ENCODE measurements around the gene ITGA4. TPM values are rescaled to one million over a fixed set of nuclear protein-coding genes. Genes with fewer than 3 reads are reported as not detected.

ITGA4 gene
- total RNA-seq, 4 donors from 2014 or later: 3.8 to 109 (median 13.4) TPM

- Histone ChIP-seq H3K9me3 (no peaks in the 10 kb centered on the region), H3K4me3 (no peak overlapping the region), H3K27me3 (no peaks in the 10 kb centered on the region), H3K36me3 (no peaks in the 10 kb centered on the region), H3K27ac (no peak overlapping the region), H3K4me1 (no peaks in the 10 kb centered on the region)
- no peak for DNase-seq
- TF ChIP-seq POLR2A (IDR thresholded peaks at IDR 0.05) (no peak), CTCF (IDR thresholded peaks at IDR 0.05) (no peak)
These were observed 36.1 kb upstream of the ITGA4 start for GRCh38 chr2:181421131-181421458.

DNA sequence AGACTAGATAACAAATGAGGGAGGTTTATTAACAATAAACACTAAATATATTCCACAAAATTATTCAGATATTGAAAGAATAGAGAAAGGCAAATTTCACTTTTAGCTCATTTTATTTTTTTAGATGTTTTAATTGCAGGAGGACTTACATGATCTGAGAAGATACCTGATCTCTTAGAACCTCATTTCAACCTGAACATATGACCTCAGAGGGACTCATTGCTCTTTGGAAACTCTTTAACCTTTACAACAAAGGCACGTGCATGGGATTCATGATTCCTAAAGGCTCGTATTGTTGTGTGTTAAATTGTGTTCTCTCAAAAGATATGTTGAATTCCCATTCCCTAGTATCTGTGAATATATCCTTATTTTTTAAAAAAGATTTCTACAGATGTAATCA, 35.7 kb upstream of the ITGA4 start:
- DNase-seq: no peak
- no peaks in the 10 kb centered on the region for H3K9me3 ChIP-seq
- TF ChIP-seq CTCF (IDR thresholded peaks at IDR 0.05) (no peak), POLR2A (IDR thresholded peaks at IDR 0.05) (no peak)

DNA sequence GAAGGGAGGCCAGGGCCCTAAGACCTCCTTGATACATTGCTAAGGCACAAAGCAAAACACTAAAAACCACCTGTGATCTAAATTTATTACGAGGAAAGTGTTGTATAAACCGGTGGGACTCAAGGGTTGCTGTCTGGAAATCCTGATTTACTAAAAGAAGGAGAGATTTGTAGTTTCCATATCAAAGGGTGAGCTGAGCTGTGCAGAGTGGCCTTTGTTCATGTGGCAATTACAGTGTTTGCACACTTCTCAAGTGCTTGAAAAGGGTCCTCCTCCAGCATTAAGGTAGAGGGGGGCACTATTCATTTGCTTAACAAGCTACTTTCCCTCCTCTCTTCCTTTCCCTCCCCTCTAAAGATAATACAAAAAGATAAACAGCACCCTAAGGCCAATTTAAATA, 30.5 kb upstream of the ITGA4 start:
- no peaks in the 10 kb centered on the region for H3K4me1 ChIP-seq
- no peaks in the 10 kb centered on the region for H3K36me3 ChIP-seq
- H3K4me3 ChIP-seq: no peak overlapping the region
- TF ChIP-seq CTCF (IDR thresholded peaks at IDR 0.05) (no peak), POLR2A (IDR thresholded peaks at IDR 0.05) (no peak)
- H3K27ac ChIP-seq: no peak overlapping the region
- no peak for DNase-seq
- no peaks in the 10 kb centered on the region for H3K27me3 ChIP-seq
- H3K9me3 ChIP-seq: no peaks in the 10 kb centered on the region

More for the DNA sequence above, 35.7 kb upstream of the ITGA4 start:
- no peaks in the 10 kb centered on the region for H3K36me3 ChIP-seq
- no peak overlapping the region for H3K4me3 ChIP-seq
- H3K4me1 ChIP-seq: no peaks in the 10 kb centered on the region
- no peaks in the 10 kb centered on the region for H3K27me3 ChIP-seq
- H3K27ac ChIP-seq: no peak overlapping the region

DNA sequence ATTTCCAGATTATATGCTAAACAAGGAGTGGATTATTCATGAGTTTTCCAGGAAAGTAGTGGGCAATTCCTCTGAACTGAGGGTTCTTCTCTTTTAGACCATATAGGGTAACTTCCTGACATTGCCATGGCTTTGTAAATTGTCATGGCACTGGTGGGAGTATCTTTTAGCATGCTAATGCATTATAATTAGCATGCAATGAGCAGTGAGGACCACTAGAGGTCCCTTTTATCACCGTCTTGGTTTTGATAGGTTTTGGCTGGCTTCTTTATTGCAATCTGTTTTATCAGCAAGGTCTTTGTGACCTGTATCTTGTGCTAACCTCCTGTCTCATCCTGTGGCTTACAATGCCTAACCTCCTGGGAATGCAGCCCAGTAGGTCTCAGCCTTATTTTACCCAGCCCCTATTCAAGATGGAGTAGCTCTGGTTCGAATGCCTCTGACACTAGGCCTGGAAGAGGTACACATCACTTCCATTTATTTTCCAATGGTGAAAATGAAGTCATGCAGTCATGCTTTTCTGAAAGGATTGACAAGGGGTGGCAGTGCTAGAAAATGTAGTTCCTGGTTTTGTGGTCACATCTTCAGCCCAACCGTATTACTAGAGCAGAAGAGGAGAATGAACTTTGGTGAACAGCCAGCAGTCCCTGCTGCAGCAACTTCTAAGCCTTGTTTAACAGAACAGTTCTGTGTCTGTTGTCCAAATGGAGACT, 26.6 kb upstream of the ITGA4 start:
- TF ChIP-seq POLR2A (IDR thresholded peaks at IDR 0.05) (no peak), CTCF (IDR thresholded peaks at IDR 0.05) (peak in 5 of 6 experiments; percentile 32 to 54 (median 47))
- Histone ChIP-seq H3K4me3 (no peak overlapping the region), H3K9me3 (no peaks in the 10 kb centered on the region), H3K27me3 (no peaks in the 10 kb centered on the region), H3K27ac (peak overlapping the region in 1 of 4 donors; percentile 53), H3K4me1 (no peaks in the 10 kb centered on the region), H3K36me3 (no peaks in the 10 kb centered on the region)
- no peak for DNase-seq

GRCh38 chr2:181431674-181432073, 25.5 kb upstream of the ITGA4 start:
- no peaks in the 10 kb centered on the region for H3K36me3 ChIP-seq
- H3K27me3 ChIP-seq: no peaks in the 10 kb centered on the region
- no peaks in the 10 kb centered on the region for H3K9me3 ChIP-seq
- H3K4me3 ChIP-seq: no peak overlapping the region
- DNase-seq: no peak
- TF ChIP-seq POLR2A (IDR thresholded peaks at IDR 0.05): no peak
- TF ChIP-seq CTCF (IDR thresholded peaks at IDR 0.05): no peak
- no peak overlapping the region for H3K27ac ChIP-seq
- no peaks in the 10 kb centered on the region for H3K4me1 ChIP-seq

DNA sequence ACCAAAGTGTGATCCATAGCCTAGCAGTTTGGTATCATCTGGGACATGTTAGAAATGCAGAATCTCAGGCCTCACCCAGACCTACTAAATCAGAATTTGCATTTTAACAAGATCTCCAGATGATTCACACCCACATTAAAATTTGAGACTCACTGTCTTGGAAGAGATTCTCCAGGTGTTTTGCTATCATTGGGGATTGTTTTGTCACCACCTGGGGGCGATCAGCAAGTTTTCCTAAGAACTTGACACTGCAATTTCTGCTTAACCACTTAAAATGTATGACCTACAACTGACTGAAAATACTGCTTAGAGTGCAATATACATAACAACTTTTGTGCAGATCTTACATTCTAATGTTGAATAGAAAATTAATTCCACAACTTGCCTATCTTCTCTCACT, 18.9 kb upstream of the ITGA4 start:
- TF ChIP-seq CTCF (IDR thresholded peaks at IDR 0.05): peak in 1 of 6 experiments; percentile 19
- no peak for TF ChIP-seq POLR2A (IDR thresholded peaks at IDR 0.05)
- no peaks in the 10 kb centered on the region for H3K27me3 ChIP-seq
- peak in 2 of 3 donors; percentile 38 to 61 for DNase-seq
- no peak overlapping the region for H3K4me3 ChIP-seq
- no peaks in the 10 kb centered on the region for H3K4me1 ChIP-seq
- no peaks in the 10 kb centered on the region for H3K36me3 ChIP-seq
- no peak overlapping the region for H3K27ac ChIP-seq
- H3K9me3 ChIP-seq: no peaks in the 10 kb centered on the region

Data from Peyer's patch (tissue), 4 donors.